Measurements from ENCODE around the gene ERC2.

ERC2 gene

GRCh38 chr3:55692957-55693558 lies 775.2 kb downstream of the ERC2 start:
- H3K4me3 ChIP-seq (ENCODE audit: low read length), result no peak overlapping the region
- no peak overlapping the region for H3K4me2 ChIP-seq (ENCODE audit: low read length)
- H3K27me3 ChIP-seq (ENCODE audit: control insufficient read depth, insufficient read depth, low read length), result peaks cover 4% of the 10 kb centered on the region

GRCh38 chr3:55692295-55692956 lies 775.8 kb downstream of the ERC2 start:
- Histone ChIP-seq H3K36me3 (ENCODE audit: insufficient read depth, low read length) (no peaks in the 10 kb centered on the region), H3K4me3 (ENCODE audit: low read length) (no peak overlapping the region), H3K9me3 (replicated peaks; ENCODE audit: low read length) (no peaks in the 10 kb centered on the region), H3K27me3 (ENCODE audit: control insufficient read depth, insufficient read depth, low read length) (peaks cover 4% of the 10 kb centered on the region), H3K4me2 (ENCODE audit: low read length) (no peak overlapping the region), H3K4me1 (ENCODE audit: control insufficient read depth, insufficient read depth, low read length) (peaks cover 6% of the 10 kb centered on the region), H3K9ac (ENCODE audit: low read depth, low read length) (no peak overlapping the region)

More at GRCh38 chr3:55692957-55693558, 775.2 kb downstream of the ERC2 start:
- Histone ChIP-seq H3K9me3 (replicated peaks; ENCODE audit: low read length) (no peaks in the 10 kb centered on the region), H3K4me1 (ENCODE audit: control insufficient read depth, insufficient read depth, low read length) (peaks cover 6% of the 10 kb centered on the region), H3K9ac (ENCODE audit: low read depth, low read length) (no peak overlapping the region), H3K36me3 (ENCODE audit: insufficient read depth, low read length) (no peaks in the 10 kb centered on the region)

GRCh38 chr3:55691141-55691540 lies 777.1 kb downstream of the ERC2 start:
- H3K9me3 ChIP-seq (replicated peaks; ENCODE audit: low read length), result no peaks in the 10 kb centered on the region
- H3K4me2 ChIP-seq (ENCODE audit: low read length), result no peak overlapping the region
- H3K27me3 ChIP-seq (ENCODE audit: control insufficient read depth, insufficient read depth, low read length), result peaks cover 4% of the 10 kb centered on the region
- no peaks in the 10 kb centered on the region for H3K36me3 ChIP-seq (ENCODE audit: insufficient read depth, low read length)
- no peak overlapping the region for H3K4me3 ChIP-seq (ENCODE audit: low read length)
- H3K9ac ChIP-seq (ENCODE audit: low read depth, low read length), result no peak overlapping the region
- H3K4me1 ChIP-seq (ENCODE audit: control insufficient read depth, insufficient read depth, low read length), result peaks cover 6% of the 10 kb centered on the region

- Histone ChIP-seq H3K9ac (ENCODE audit: low read depth, low read length) (no peak overlapping the region), H3K36me3 (ENCODE audit: insufficient read depth, low read length) (no peaks in the 10 kb centered on the region), H3K4me1 (ENCODE audit: control insufficient read depth, insufficient read depth, low read length) (peaks cover 6% of the 10 kb centered on the region), H3K4me3 (ENCODE audit: low read length) (no peak overlapping the region), H3K4me2 (ENCODE audit: low read length) (no peak overlapping the region), H3K9me3 (replicated peaks; ENCODE audit: low read length) (no peaks in the 10 kb centered on the region), H3K27me3 (ENCODE audit: control insufficient read depth, insufficient read depth, low read length) (peaks cover 4% of the 10 kb centered on the region)
Observed at GRCh38 chr3:55690726-55691125, 777.5 kb downstream of the ERC2 start.

GRCh38 chr3:55690177-55690576 lies 778.1 kb downstream of the ERC2 start:
- Histone ChIP-seq H3K27me3 (ENCODE audit: control insufficient read depth, insufficient read depth, low read length) (peaks cover 4% of the 10 kb centered on the region), H3K4me1 (ENCODE audit: control insufficient read depth, insufficient read depth, low read length) (peaks cover 6% of the 10 kb centered on the region), H3K9me3 (replicated peaks; ENCODE audit: low read length) (no peaks in the 10 kb centered on the region), H3K36me3 (ENCODE audit: insufficient read depth, low read length) (no peaks in the 10 kb centered on the region), H3K4me2 (ENCODE audit: low read length) (no peak overlapping the region), H3K9ac (ENCODE audit: low read depth, low read length) (no peak overlapping the region), H3K4me3 (ENCODE audit: low read length) (no peak overlapping the region)

- H3K27me3 ChIP-seq (ENCODE audit: control insufficient read depth, insufficient read depth, low read length), result peaks cover 4% of the 10 kb centered on the region
- H3K36me3 ChIP-seq (ENCODE audit: insufficient read depth, low read length), result no peaks in the 10 kb centered on the region
- peaks cover 6% of the 10 kb centered on the region for H3K4me1 ChIP-seq (ENCODE audit: control insufficient read depth, insufficient read depth, low read length)
- H3K9ac ChIP-seq (ENCODE audit: low read depth, low read length), result no peak overlapping the region
- no peaks in the 10 kb centered on the region for H3K9me3 ChIP-seq (replicated peaks; ENCODE audit: low read length)
- no peak overlapping the region for H3K4me3 ChIP-seq (ENCODE audit: low read length)
- H3K4me2 ChIP-seq (ENCODE audit: low read length), result no peak overlapping the region
Observed at GRCh38 chr3:55688154-55688553, 780.1 kb downstream of the ERC2 start.

- no peaks in the 10 kb centered on the region for H3K36me3 ChIP-seq (ENCODE audit: insufficient read depth, low read length)
- H3K4me3 ChIP-seq (ENCODE audit: low read length), result no peak overlapping the region
- no peaks in the 10 kb centered on the region for H3K4me1 ChIP-seq (ENCODE audit: control insufficient read depth, insufficient read depth, low read length)
- H3K9me3 ChIP-seq (replicated peaks; ENCODE audit: low read length), result no peaks in the 10 kb centered on the region
- no peak overlapping the region for H3K9ac ChIP-seq (ENCODE audit: low read depth, low read length)
- no peak overlapping the region for H3K4me2 ChIP-seq (ENCODE audit: low read length)
- peaks cover 4% of the 10 kb centered on the region for H3K27me3 ChIP-seq (ENCODE audit: control insufficient read depth, insufficient read depth, low read length)
Observed at GRCh38 chr3:55687526-55687925, 780.7 kb downstream of the ERC2 start.

GRCh38 chr3:55686426-55687254 lies 781.6 kb downstream of the ERC2 start:
- H3K4me3 ChIP-seq (ENCODE audit: low read length), result no peak overlapping the region
- no peaks in the 10 kb centered on the region for H3K4me1 ChIP-seq (ENCODE audit: control insufficient read depth, insufficient read depth, low read length)
- peaks cover 4% of the 10 kb centered on the region for H3K27me3 ChIP-seq (ENCODE audit: control insufficient read depth, insufficient read depth, low read length)
- H3K36me3 ChIP-seq (ENCODE audit: insufficient read depth, low read length), result no peaks in the 10 kb centered on the region
- no peak overlapping the region for H3K9ac ChIP-seq (ENCODE audit: low read depth, low read length)
- no peak overlapping the region for H3K4me2 ChIP-seq (ENCODE audit: low read length)
- no peaks in the 10 kb centered on the region for H3K9me3 ChIP-seq (replicated peaks; ENCODE audit: low read length)

- Histone ChIP-seq H3K4me2 (ENCODE audit: low read length) (no peak overlapping the region), H3K4me1 (ENCODE audit: control insufficient read depth, insufficient read depth, low read length) (no peaks in the 10 kb centered on the region), H3K9ac (ENCODE audit: low read depth, low read length) (no peak overlapping the region), H3K9me3 (replicated peaks; ENCODE audit: low read length) (no peaks in the 10 kb centered on the region), H3K4me3 (ENCODE audit: low read length) (no peak overlapping the region), H3K27me3 (ENCODE audit: control insufficient read depth, insufficient read depth, low read length) (peaks cover 2% of the 10 kb centered on the region), H3K36me3 (ENCODE audit: insufficient read depth, low read length) (no peaks in the 10 kb centered on the region)
Observed at GRCh38 chr3:55683666-55684270, 784.5 kb downstream of the ERC2 start.

GRCh38 chr3:55682461-55682860 lies 785.8 kb downstream of the ERC2 start:
- Histone ChIP-seq H3K9me3 (replicated peaks; ENCODE audit: low read length) (no peaks in the 10 kb centered on the region), H3K4me3 (ENCODE audit: low read length) (no peak overlapping the region), H3K4me1 (ENCODE audit: control insufficient read depth, insufficient read depth, low read length) (no peaks in the 10 kb centered on the region), H3K27me3 (ENCODE audit: control insufficient read depth, insufficient read depth, low read length) (peaks cover 3% of the 10 kb centered on the region), H3K36me3 (ENCODE audit: insufficient read depth, low read length) (no peaks in the 10 kb centered on the region), H3K9ac (ENCODE audit: low read depth, low read length) (no peak overlapping the region), H3K4me2 (ENCODE audit: low read length) (no peak overlapping the region)

GRCh38 chr3:55678546-55679216 lies 789.6 kb downstream of the ERC2 start:
- Histone ChIP-seq H3K36me3 (ENCODE audit: insufficient read depth, low read length) (no peaks in the 10 kb centered on the region), H3K27me3 (ENCODE audit: control insufficient read depth, insufficient read depth, low read length) (peaks cover 3% of the 10 kb centered on the region), H3K9ac (ENCODE audit: low read depth, low read length) (no peak overlapping the region), H3K4me3 (ENCODE audit: low read length) (no peak overlapping the region), H3K4me2 (ENCODE audit: low read length) (no peak overlapping the region), H3K4me1 (ENCODE audit: control insufficient read depth, insufficient read depth, low read length) (no peaks in the 10 kb centered on the region), H3K9me3 (replicated peaks; ENCODE audit: low read length) (no peaks in the 10 kb centered on the region)
